Esophagus muscularis mucosa (tissue), 3 donors: ENCODE measurements around the gene NRXN3.

ENCODE experiments used
- CTCF ChIP-seq, 3 experiments: fragments of 200-600 bp in 2 of 3; fragments of 450-650 bp in 1 of 3; sonication (generic) in 2 of 3; IDR thresholded peaks; one replicate each; pipeline ENCODE4 v1.5.1; 2017 to 2019; ENCODE audit warnings: antibody characterized with exemption in 3 of 3, mild to moderate bottlenecking in 2 of 3, moderate library complexity in 1 of 3
- POLR2A ChIP-seq: fragments of 450-650 bp; IDR thresholded peaks from one replicate; pipeline ENCODE4 v1.6.1; 2017; ENCODE audit warnings: antibody characterized with exemption, moderate library complexity, mild to moderate bottlenecking, low read depth

GRCh38 chr14:79375356-79375755, 1205.2 kb downstream of the NRXN3 start:
- TF ChIP-seq POLR2A, result no peak
- TF ChIP-seq CTCF (IDR thresholded peaks at IDR 0.05), result no peak
